Trophoblast cell (in vitro differentiated cells and primary cell): ENCODE measurements around the gene AMDHD2.

Experiments used
- DNase-seq, 2 donors: peaks; one replicate each; pipeline ENCODE4 v3.0.0-alpha.2; 2016
- H2AFZ ChIP-seq: 2 replicates; pipeline ENCODE4 v1.6.1; 2013; ENCODE audit warnings: low read length, moderate library complexity, mild to moderate bottlenecking; ENCODE audit not compliant: insufficient read depth, poor library complexity
- H2AK5ac ChIP-seq: 2 replicates; pipeline ENCODE4 v1.6.1; 2013; ENCODE audit warnings: mild to moderate bottlenecking, low read length
- H2BK120ac ChIP-seq: 2 replicates; pipeline ENCODE4 v1.6.1; 2013; ENCODE audit warnings: low read length, mild to moderate bottlenecking, moderate library complexity; ENCODE audit not compliant: insufficient read depth, poor library complexity
- H2BK12ac ChIP-seq: 2 replicates; pipeline ENCODE4 v1.6.1; 2013; ENCODE audit warnings: mild to moderate bottlenecking, low read length, moderate library complexity
- H2BK5ac ChIP-seq: 2 replicates; pipeline ENCODE4 v1.6.1; 2013; ENCODE audit warnings: low read length, low read depth, moderate library complexity, mild to moderate bottlenecking; ENCODE audit not compliant: poor library complexity
- H3K14ac ChIP-seq: 2 replicates; pipeline ENCODE4 v1.6.1; 2013; ENCODE audit warnings: mild to moderate bottlenecking, low read length
- H3K18ac ChIP-seq: 2 replicates; pipeline ENCODE4 v1.6.1; 2013; ENCODE audit warnings: mild to moderate bottlenecking, low read length
- H3K23ac ChIP-seq: 2 replicates; pipeline ENCODE4 v1.6.1; 2013; ENCODE audit warnings: low read length
- H3K27ac ChIP-seq: 2 replicates; pipeline ENCODE4 v1.5.1; 2013; ENCODE audit warnings: low read depth, mild to moderate bottlenecking, inconsistent platforms, low read length, moderate library complexity
- H3K27me3 ChIP-seq: 2 replicates; pipeline ENCODE4 v1.6.1; 2013; ENCODE audit warnings: inconsistent platforms, mild to moderate bottlenecking, low read length, moderate library complexity; ENCODE audit not compliant: insufficient read depth
- H3K36me3 ChIP-seq, 2 experiments: 1 replicate in 1 of 2; 2 replicates in 1 of 2; pipeline ENCODE4 v1.6.1; 2013; ENCODE audit warnings: low read length in 2 of 2, mild to moderate bottlenecking in 2 of 2, moderate library complexity in 1 of 2; ENCODE audit not compliant: insufficient read depth in 2 of 2, control insufficient read depth in 1 of 2
- H3K4ac ChIP-seq: 2 replicates; pipeline ENCODE4 v1.6.1; 2013; ENCODE audit warnings: low read depth, mild to moderate bottlenecking, low read length, moderate library complexity
- H3K4me1 ChIP-seq, 2 experiments: 1 replicate in 1 of 2; 2 replicates in 1 of 2; pipeline ENCODE4 v1.6.1; 2013; ENCODE audit warnings: low read length in 2 of 2, mild to moderate bottlenecking in 2 of 2, moderate library complexity in 1 of 2; ENCODE audit not compliant: insufficient read depth in 2 of 2, control insufficient read depth in 1 of 2
- H3K4me2 ChIP-seq: 2 replicates; pipeline ENCODE4 v1.6.1; 2013; ENCODE audit warnings: inconsistent platforms, mild to moderate bottlenecking, low read length, moderate library complexity
- H3K4me3 ChIP-seq: 2 replicates; pipeline ENCODE4 v1.5.1; 2013; ENCODE audit warnings: mild to moderate bottlenecking, low read depth, low read length, inconsistent platforms
- H3K79me1 ChIP-seq: one replicate; pipeline ENCODE4 v1.6.1; 2013; ENCODE audit warnings: low read length
- H3K79me2 ChIP-seq: 2 replicates; pipeline ENCODE4 v1.6.1; 2013; ENCODE audit warnings: low read length, mild to moderate bottlenecking; ENCODE audit not compliant: control insufficient read depth, insufficient read depth, poor library complexity
- H3K9ac ChIP-seq: 2 replicates; pipeline ENCODE4 v1.6.1; 2013; ENCODE audit warnings: mild to moderate bottlenecking, low read length
- H3K9me3 ChIP-seq: 2 replicates; pipeline ENCODE4 v1.6.1; 2013; ENCODE audit warnings: low read depth, mild to moderate bottlenecking, control low read depth, inconsistent platforms, low read length; ENCODE audit not compliant: insufficient read depth
- H4K12ac ChIP-seq: 2 replicates; pipeline ENCODE4 v1.6.1; 2013; ENCODE audit warnings: low read depth, mild to moderate bottlenecking, low read length, moderate library complexity
- H4K8ac ChIP-seq: 2 replicates; pipeline ENCODE4 v1.6.1; 2013; ENCODE audit warnings: low read depth, mild to moderate bottlenecking, low read length, moderate library complexity
- H4K91ac ChIP-seq: one replicate; pipeline ENCODE4 v1.6.1; 2013; ENCODE audit warnings: low read depth, mild to moderate bottlenecking, low read length, moderate library complexity
- WGBS: extraction: QIAGEN DNeasy Blood & Tissue Kit; methylation state at CpG from one replicate; pipeline ENCODE4 v1.1.7; 2013; ENCODE audit warnings: missing lambda C conversion rate; ENCODE audit not compliant: insufficient read length, insufficient coverage; ENCODE audit errors: extremely low coverage; 5-methylcytosine and 5-hydroxymethylcytosine counted together

AMDHD2 gene

DNA sequence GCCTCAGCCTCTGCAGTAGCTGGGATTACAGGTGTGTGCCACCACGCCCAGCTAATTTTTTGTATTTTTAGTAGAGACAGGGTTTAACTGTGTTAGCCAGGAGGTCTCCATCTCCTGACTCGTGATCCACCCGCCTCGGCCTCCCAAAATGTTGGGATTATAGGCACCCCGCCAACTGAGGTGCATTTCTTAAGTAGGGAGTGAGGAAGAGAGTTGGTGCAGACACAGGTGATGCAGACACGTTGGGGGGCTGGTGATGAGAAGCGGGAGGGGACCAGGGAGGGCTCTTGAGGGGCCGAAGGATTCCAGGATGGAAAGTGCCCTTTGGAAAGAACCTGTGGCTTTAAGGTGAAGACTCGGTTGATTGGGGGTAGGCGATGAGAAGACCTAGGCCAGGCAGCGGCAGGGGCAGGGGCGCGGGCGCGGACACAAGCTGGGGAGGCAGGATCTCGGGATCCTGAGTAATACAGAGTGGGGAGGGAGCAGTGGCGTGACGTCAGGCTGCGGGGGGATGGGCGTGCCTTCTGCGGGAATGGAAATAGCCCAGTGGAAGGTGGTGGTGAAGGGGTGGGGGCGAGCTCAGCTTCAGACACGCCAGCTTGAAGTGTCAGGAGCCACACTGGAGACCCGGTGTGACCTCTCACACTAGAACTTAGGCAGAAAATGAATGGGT, 8.9 kb upstream of the AMDHD2 start:
- Histone ChIP-seq H3K23ac (no peak overlapping the region), H3K14ac (no peak overlapping the region), H3K4me3 (no peak overlapping the region), H4K12ac (no peak overlapping the region), H3K4me2 (no peak overlapping the region), H3K4ac (no peak overlapping the region), H2BK12ac (no peak overlapping the region), H3K9ac (no peak overlapping the region), H2BK120ac (no peak overlapping the region), H4K91ac (no peak overlapping the region), H3K27me3 (no peaks in the 10 kb centered on the region), H3K79me1 (peaks cover 13% of the 10 kb centered on the region), H3K9me3 (peaks cover 3% of the 10 kb centered on the region), H3K4me1 (peaks cover 12 to 20% of the 10 kb centered on the region in 2 experiments), H2BK5ac (no peak overlapping the region), H4K8ac (no peak overlapping the region), H3K36me3 (peaks cover 1 to 2% of the 10 kb centered on the region in 2 experiments), H3K79me2 (peaks cover 24% of the 10 kb centered on the region), H2AK5ac (no peak overlapping the region), H2AFZ (no peak overlapping the region), H3K27ac (no peak overlapping the region), H3K18ac (no peak overlapping the region)
- no peak for DNase-seq
- no CpG with 5 or more reads among the region's 24 CpGs for WGBS

DNA sequence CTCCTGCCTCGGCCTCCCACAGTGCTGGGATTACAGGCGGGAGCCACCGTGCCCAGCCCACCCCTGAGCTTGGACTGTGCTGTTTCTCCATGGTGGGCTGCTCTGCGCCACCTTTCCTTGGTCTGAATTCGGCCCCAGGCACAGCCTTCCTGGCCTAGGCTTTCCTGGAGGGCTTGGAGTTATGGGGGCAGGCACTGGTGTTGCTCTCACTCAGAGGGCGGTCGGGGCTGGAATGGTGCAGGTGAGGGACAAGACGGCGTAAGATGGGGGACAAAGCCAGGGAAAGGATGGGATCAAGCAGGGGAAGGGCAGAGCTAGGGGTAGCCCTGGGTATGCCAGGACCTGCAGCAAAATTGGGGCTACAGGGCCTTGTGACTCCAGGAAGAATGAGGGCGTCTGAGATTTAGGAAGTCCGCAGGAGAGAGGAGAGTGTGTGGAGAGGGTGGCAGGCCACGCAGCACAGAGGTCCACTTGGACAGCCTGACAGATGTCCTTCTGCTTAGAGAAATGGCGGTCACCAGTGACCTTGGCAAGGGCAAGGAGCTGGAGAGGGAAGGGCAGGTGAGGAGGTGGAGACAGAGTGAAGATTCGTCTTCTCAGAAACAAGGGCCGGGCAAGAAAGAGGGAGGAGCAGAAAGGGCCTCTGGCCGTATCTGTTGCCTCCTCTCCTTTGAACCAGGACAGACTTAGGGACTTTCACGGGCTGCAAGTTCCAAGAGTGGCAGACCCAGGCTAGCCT, 8.0 kb upstream of the AMDHD2 start:
- no peak overlapping the region for H3K23ac ChIP-seq
- no peak overlapping the region for H2BK5ac ChIP-seq
- H4K91ac ChIP-seq: no peak overlapping the region
- no peak overlapping the region for H3K9ac ChIP-seq
- no peak overlapping the region for H2BK120ac ChIP-seq
- H3K36me3 ChIP-seq: peaks cover 6 to 11% of the 10 kb centered on the region in 2 experiments
- H3K4me1 ChIP-seq: peaks cover 19 to 27% of the 10 kb centered on the region in 2 experiments
- peaks cover 32% of the 10 kb centered on the region for H3K79me2 ChIP-seq
- no peak overlapping the region for H3K14ac ChIP-seq
- no peak overlapping the region for H4K8ac ChIP-seq
- H2AFZ ChIP-seq: no peak overlapping the region
- no peaks in the 10 kb centered on the region for H3K27me3 ChIP-seq
- H3K9me3 ChIP-seq: peaks cover 3% of the 10 kb centered on the region
- DNase-seq: no peak
- WGBS: no CpG with 5 or more reads among the region's 17 CpGs
- no peak overlapping the region for H3K18ac ChIP-seq
- peaks cover 13% of the 10 kb centered on the region for H3K79me1 ChIP-seq
- peak overlapping the region; percentile 71 for H2AK5ac ChIP-seq
- H3K4ac ChIP-seq: no peak overlapping the region
- no peak overlapping the region for H2BK12ac ChIP-seq
- H3K27ac ChIP-seq: no peak overlapping the region
- no peak overlapping the region for H4K12ac ChIP-seq
- H3K4me2 ChIP-seq: no peak overlapping the region
- H3K4me3 ChIP-seq: no peak overlapping the region

DNA sequence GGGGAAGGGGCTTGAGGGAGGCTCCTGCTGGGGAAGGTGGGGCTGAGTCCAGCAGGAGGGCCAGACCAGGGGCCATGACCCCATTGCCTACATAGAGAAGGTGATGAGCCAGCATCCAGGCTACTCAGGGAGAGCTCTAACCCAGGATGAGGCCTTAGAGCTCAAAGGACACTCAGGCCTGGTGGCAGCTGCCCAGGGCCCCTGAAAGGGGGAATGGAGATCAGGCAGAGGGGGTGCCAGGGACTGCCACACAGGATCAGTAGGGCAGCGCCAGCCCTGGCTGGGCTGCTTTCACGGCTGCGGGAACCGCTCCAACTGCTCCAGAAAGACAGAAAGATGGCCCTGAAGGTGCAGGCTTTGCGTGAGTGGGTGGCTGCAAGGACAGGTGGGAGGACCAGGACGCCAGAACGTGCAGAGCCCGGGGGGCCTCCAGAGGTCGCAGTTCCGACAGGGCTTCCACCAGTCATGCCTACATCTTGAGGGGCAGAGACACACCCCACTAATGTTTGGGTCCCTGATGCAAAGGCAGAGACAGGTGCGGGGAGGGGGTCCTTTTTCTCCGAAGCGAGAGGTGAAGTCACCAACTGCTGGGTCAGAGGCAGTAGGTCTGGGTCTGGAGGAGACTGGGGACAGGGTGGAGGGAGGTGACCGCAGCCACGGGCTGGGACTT, 7.3 kb upstream of the AMDHD2 start:
- Histone ChIP-seq H3K9ac (no peak overlapping the region), H3K4me1 (peaks cover 21 to 28% of the 10 kb centered on the region in 2 experiments), H4K91ac (peak overlapping the region; percentile 67), H2BK5ac (no peak overlapping the region), H3K18ac (peak overlapping the region; percentile 23), H2BK12ac (no peak overlapping the region), H4K8ac (peak overlapping the region; percentile 67), H3K4me3 (peak overlapping the region; percentile 51), H3K23ac (no peak overlapping the region), H3K79me2 (peaks cover 38% of the 10 kb centered on the region), H4K12ac (peak overlapping the region; percentile 43), H3K27me3 (no peaks in the 10 kb centered on the region), H3K27ac (peak overlapping the region; percentile 36), H3K4ac (no peak overlapping the region), H3K36me3 (peaks cover 10 to 12% of the 10 kb centered on the region in 2 experiments), H3K9me3 (peaks cover 3% of the 10 kb centered on the region), H2AFZ (peak overlapping the region; percentile 32), H3K79me1 (peaks cover 13% of the 10 kb centered on the region), H2BK120ac (no peak overlapping the region), H3K4me2 (peak overlapping the region; percentile 89), H2AK5ac (no peak overlapping the region), H3K14ac (peak overlapping the region; percentile 38)
- DNase-seq: no peak
- WGBS: no CpG with 5 or more reads among the region's 15 CpGs

DNA sequence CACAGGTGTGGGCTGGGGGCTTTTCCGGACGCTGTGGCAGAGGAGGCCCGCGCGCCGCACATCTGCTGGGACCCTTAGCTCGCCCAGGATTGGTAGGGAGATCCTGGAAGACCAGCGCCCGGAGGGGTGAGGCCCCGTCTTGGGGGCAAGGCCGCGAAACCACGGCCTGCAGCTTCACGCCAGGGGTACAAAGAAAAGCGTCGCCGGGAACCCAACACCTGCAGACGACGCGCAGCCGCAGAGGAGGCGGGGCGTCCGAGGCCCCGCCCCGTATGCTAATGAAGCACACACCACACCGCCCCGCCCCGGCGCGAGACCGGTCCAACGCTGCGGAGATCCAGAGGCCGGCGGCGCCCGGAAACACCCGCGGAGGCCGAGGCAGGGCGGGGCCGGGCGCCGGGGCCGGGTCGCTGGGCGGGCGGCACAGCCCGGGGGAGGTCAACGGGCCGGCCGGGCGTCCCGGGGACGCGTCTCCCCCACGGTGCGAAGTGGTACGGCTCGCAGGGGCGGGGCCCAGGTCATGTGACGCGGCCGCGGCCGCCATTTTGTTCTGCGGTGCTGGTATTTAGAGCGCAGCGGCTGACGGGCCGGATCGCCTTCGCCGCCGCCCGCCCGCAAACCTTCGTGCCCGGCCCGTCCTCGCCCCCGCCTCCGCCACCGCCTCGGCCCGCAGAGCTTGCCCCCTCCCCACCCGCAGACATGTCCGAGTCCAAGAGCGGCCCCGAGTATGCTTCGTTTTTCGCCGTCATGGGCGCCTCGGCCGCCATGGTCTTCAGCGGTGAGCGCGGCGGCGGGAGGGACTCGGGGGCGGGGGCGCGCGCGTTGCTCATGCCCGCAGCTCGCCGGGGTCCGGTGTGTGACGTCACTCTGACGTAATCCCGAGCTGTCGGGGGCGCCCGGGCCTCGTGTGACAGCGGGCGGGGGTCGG, 6.5 kb upstream of the AMDHD2 start, which contains the start of gene ATP6V0C:
Gene ATP6V0C, plus strand, starts transcription at position 548 of the 928 bp plus-strand sequence. Its CDS starts 152 bp downstream, at position 700.
- H4K91ac ChIP-seq: peak within 1 kb of the TSS; percentile 99
- H3K27ac ChIP-seq: peak within 1 kb of the TSS; percentile 91
- peak within 1 kb of the TSS; percentile 95 for H3K14ac ChIP-seq
- H2AK5ac ChIP-seq: peak within 1 kb of the TSS; percentile 86
- peak within 1 kb of the TSS; percentile 35 for H2AFZ ChIP-seq
- peak within 1 kb of the TSS; percentile 92 for H2BK120ac ChIP-seq
- H3K4me1 ChIP-seq: peaks cover 21 to 34% of the 10 kb centered on the region in 2 experiments
- no peak within 1 kb of the TSS for H2BK12ac ChIP-seq
- peak within 1 kb of the TSS; percentile 99 for H3K4me3 ChIP-seq
- H3K23ac ChIP-seq: no peak within 1 kb of the TSS
- H3K79me2 ChIP-seq: peaks cover 43% of the 10 kb centered on the region
- peak within 1 kb of the TSS; percentile 98 for H3K4ac ChIP-seq
- peak within 1 kb of the TSS; percentile 92 for H3K18ac ChIP-seq
- H3K9ac ChIP-seq: peak within 1 kb of the TSS; percentile 92
- H4K8ac ChIP-seq: peak within 1 kb of the TSS; percentile 90
- no CpG with 5 or more reads among the region's 122 CpGs for WGBS
- H3K36me3 ChIP-seq: peaks cover 10 to 13% of the 10 kb centered on the region in 2 experiments
- H4K12ac ChIP-seq: peak within 1 kb of the TSS; percentile 65
- H3K4me2 ChIP-seq: peak within 1 kb of the TSS; percentile 89
- H3K79me1 ChIP-seq: peaks cover 13% of the 10 kb centered on the region
- peaks cover 3% of the 10 kb centered on the region for H3K9me3 ChIP-seq
- H3K27me3 ChIP-seq: no peaks in the 10 kb centered on the region
- peak within 1 kb of the TSS; percentile 93 for H2BK5ac ChIP-seq
- peak; percentile 86 to 94 for DNase-seq
